SK-N-SH (cell line): ENCODE measurements around the gene TRIP10. TPM values are rescaled to one million over a fixed set of nuclear protein-coding genes. Genes with fewer than 3 reads are reported as not detected.

Experiments
- CTCF ChIA-PET: fragments of 300-600, 350-600 bp; formaldehyde crosslinking; extraction: SDS; loops from one replicate; lab custom pipeline; 2021; lab: Yijun Ruan, JAX
- POLR2A ChIA-PET: fragments of 350-600 bp; sonication (Branson Sonifier 250); formaldehyde crosslinking; extraction: SDS; loops from one replicate; lab custom pipeline; 2020; ENCODE audit warnings: antibody characterized with exemption, inconsistent platforms; lab: Yijun Ruan, JAX
- DNase-seq: peaks from one replicate; pipeline ENCODE4 v3.0.0; 2012
- H2AFZ ChIP-seq: fragments of 200-600 bp; sonication (generic); 2 replicates; pipeline ENCODE4 v1.8.1; 2016; ENCODE audit warnings: antibody characterized with exemption, mild to moderate bottlenecking, low read depth
- H3F3A ChIP-seq: fragments of 200-600 bp; sonication (generic); replicated peaks from 2 replicates; pipeline ENCODE3; 2016; ENCODE audit warnings: antibody characterized with exemption, mild to moderate bottlenecking; ENCODE audit not compliant: insufficient read depth
- H3K27ac ChIP-seq, 2 experiments: fragments of 200-500 bp in 1 of 2; fragments of 200-600 bp in 1 of 2; sonication (Bioruptor generic) in 1 of 2; sonication (generic), shearing (Covaris generic) in 1 of 2; 2 replicates each; pipeline versions ENCODE4 v1.5.1 to v1.6.1; 2014 to 2016; ENCODE audit warnings: low read depth in 2 of 2, inconsistent platforms in 1 of 2, low read length in 1 of 2, mild to moderate bottlenecking in 1 of 2, mixed read lengths in 1 of 2
- H3K27me3 ChIP-seq: fragments of 200-600 bp; sonication (generic), shearing (Covaris generic); 2 replicates; pipeline ENCODE4 v1.6.1; 2016; ENCODE audit warnings: mixed run types; ENCODE audit not compliant: insufficient read depth
- H3K36me3 ChIP-seq, 2 experiments: fragments of 200-500 bp in 1 of 2; fragments of 200-600 bp in 1 of 2; sonication (Bioruptor generic) in 1 of 2; sonication (generic) in 1 of 2; replicated peaks in 1 of 2; 2 replicates each; pipeline versions ENCODE3 to v1.5.1; 2014 to 2016; ENCODE audit warnings: low read length in 1 of 2, mild to moderate bottlenecking in 1 of 2; ENCODE audit not compliant: insufficient read depth in 2 of 2, control insufficient read depth in 1 of 2
- H3K4me1 ChIP-seq, 2 experiments: fragments of 200-500 bp in 1 of 2; fragments of 200-600 bp in 1 of 2; sonication (Bioruptor generic) in 1 of 2; sonication (generic), shearing (Covaris generic) in 1 of 2; 2 replicates each; pipeline versions ENCODE4 v1.5.1 to v1.6.1; 2014 to 2016; ENCODE audit warnings: low read depth in 1 of 2, low read length in 1 of 2, mixed run types in 1 of 2; ENCODE audit not compliant: insufficient read depth in 2 of 2, control insufficient read depth in 1 of 2
- H3K4me2 ChIP-seq: fragments of 200-600 bp; sonication (generic), shearing (Covaris generic); 2 replicates; pipeline ENCODE4 v1.6.1; 2017; ENCODE audit warnings: mixed run types
- H3K4me3 ChIP-seq, 2 experiments: fragments of 200-500 bp in 1 of 2; fragments of 200-600 bp in 1 of 2; sonication (Bioruptor generic) in 1 of 2; sonication (generic), shearing (Covaris generic) in 1 of 2; 2 replicates each; pipeline versions ENCODE4 v1.5.1 to v1.8.1; 2014 to 2016; ENCODE audit warnings: low read depth in 2 of 2, inconsistent platforms in 1 of 2, low read length in 1 of 2, mild to moderate bottlenecking in 1 of 2, mixed read lengths in 1 of 2, moderate library complexity in 1 of 2
- H3K79me2 ChIP-seq: fragments of 200-600 bp; sonication (generic); 2 replicates; pipeline ENCODE4 v1.8.1; 2017; ENCODE audit warnings: mild to moderate bottlenecking; ENCODE audit not compliant: insufficient read depth
- H3K9ac ChIP-seq: fragments of 200-600 bp; sonication (generic); 2 replicates; pipeline ENCODE4 v1.6.1; 2017; ENCODE audit warnings: mixed run types
- H3K9me2 ChIP-seq: fragments of 200-600 bp; sonication (generic); 2 replicates; pipeline ENCODE4 v1.6.1; 2017; ENCODE audit warnings: mixed run types
- H3K9me3 ChIP-seq: fragments of 200-600 bp; sonication (generic); 2 replicates; pipeline ENCODE4 v1.6.1; 2017; ENCODE audit warnings: mixed run types, mild to moderate bottlenecking, moderate library complexity
- H4K20me1 ChIP-seq: fragments of 200-600 bp; sonication (generic); 2 replicates; pipeline ENCODE4 v1.6.1; 2017; ENCODE audit warnings: mild to moderate bottlenecking, mixed run types; ENCODE audit not compliant: insufficient read depth
- CHD2 ChIP-seq: fragments of 150-350 bp; IDR thresholded peaks from 2 replicates; pipeline ENCODE4 v1.6.1; 2018; ENCODE audit warnings: low read length; ENCODE audit not compliant: partially characterized antibody
- EP300 ChIP-seq, 2 experiments: IDR thresholded peaks; 2 replicates each; pipeline versions ENCODE4 v1.4.0 to v1.6.1; 2012; ENCODE audit warnings: borderline replicate concordance in 1 of 2, low read depth in 1 of 2, low read length in 1 of 2
- FOSL2 ChIP-seq: IDR thresholded peaks from 2 replicates; pipeline ENCODE4 v1.4.0; 2012; ENCODE audit warnings: low read depth, mild to moderate bottlenecking, moderate library complexity, borderline replicate concordance
- FOXM1 ChIP-seq: IDR thresholded peaks from 2 replicates; pipeline ENCODE4 v1.4.0; 2012; ENCODE audit warnings: low read depth, mild to moderate bottlenecking
- GABPA ChIP-seq: IDR thresholded peaks from 2 replicates; pipeline ENCODE4 v1.4.0; 2012; ENCODE audit warnings: low read depth, mild to moderate bottlenecking
- GATA2 ChIP-seq: sonication (generic); formaldehyde crosslinking; IDR thresholded peaks from 2 replicates; pipeline ENCODE4 v1.5.0; 2020; ENCODE audit warnings: mild to moderate bottlenecking, missing genetic modification reagents
- MXI1 ChIP-seq: IDR thresholded peaks from 2 replicates; pipeline ENCODE4 v1.6.1; 2012; ENCODE audit warnings: mild to moderate bottlenecking, low read depth, low read length, improper control_type of control experiment
- NFIC ChIP-seq: IDR thresholded peaks from 2 replicates; pipeline ENCODE4 v1.4.0; 2012; ENCODE audit warnings: borderline replicate concordance
- NRF1 ChIP-seq: IDR thresholded peaks from 2 replicates; pipeline ENCODE4 v1.6.1; 2012; ENCODE audit warnings: low read depth, mild to moderate bottlenecking, low read length
- POLR2AphosphoS5 ChIP-seq: IDR thresholded peaks from 2 replicates; pipeline ENCODE4 v1.6.1; 2012; ENCODE audit warnings: low read depth, low read length
- RFX5 ChIP-seq: IDR thresholded peaks from 2 replicates; pipeline ENCODE4 v1.6.1; 2012; ENCODE audit warnings: mild to moderate bottlenecking, improper control_type of control experiment, low read length
- SIN3A ChIP-seq: IDR thresholded peaks from 2 replicates; pipeline ENCODE4 v1.6.1; 2012; ENCODE audit warnings: low read depth, mild to moderate bottlenecking, low read length, moderate library complexity, borderline replicate concordance
- TAF1 ChIP-seq: IDR thresholded peaks from 2 replicates; pipeline ENCODE4 v1.6.1; 2012; ENCODE audit warnings: low read depth, mild to moderate bottlenecking, low read length, moderate library complexity, borderline replicate concordance
- TCF12 ChIP-seq: IDR thresholded peaks from 2 replicates; pipeline ENCODE4 v1.4.0; 2012
- WGBS: methylation state at CpG from one replicate; pipeline ENCODE4 v1.1.6; 2017; ENCODE audit warnings: low lambda C conversion rate; 5-methylcytosine and 5-hydroxymethylcytosine counted together
- polyA plus RNA-seq, 3 experiments: library from polyadenylated mRNA; depleted of rRNA; stranded (reverse); fragments of >200 nt; gene quantifications; 2 replicates each; pipeline ENCODE4 v1.2.3, GENCODE V29; 2012
- TF ChIP-seq, protein P1 (sequence below): IDR thresholded peaks from 2 replicates; pipeline ENCODE4; 2012
- TF ChIP-seq, protein P2 (sequence below): fragments of 150-350 bp; IDR thresholded peaks from 2 replicates; pipeline ENCODE4 v1.6.1; 2017; ENCODE audit warnings: antibody characterized with exemption, low read length, low read depth, borderline replicate concordance
- TF ChIP-seq, protein P3 (sequence below): IDR thresholded peaks from 2 replicates; pipeline ENCODE4 v1.4.0; 2012; ENCODE audit warnings: low read depth, borderline replicate concordance
- TF ChIP-seq, protein P4 (sequence below): IDR thresholded peaks from 2 replicates; pipeline ENCODE4 v1.4.0; 2012; ENCODE audit warnings: low read depth
- TF ChIP-seq, protein P5 (sequence below): IDR thresholded peaks from 2 replicates; pipeline ENCODE4 v1.4.0; 2012; ENCODE audit warnings: low read depth, borderline replicate concordance
- TF ChIP-seq, protein P6 (sequence below): fragments of 200-600 bp; sonication (generic); IDR thresholded peaks from 2 replicates; pipeline ENCODE4 v1.6.1; 2017; ENCODE audit warnings: antibody characterized with exemption, mild to moderate bottlenecking, moderate library complexity

Gene TRIP10
- polyA plus RNA-seq, 1 of the 3 experiments (the other 2 are of a cell fraction) = 42.9 TPM

DNA sequence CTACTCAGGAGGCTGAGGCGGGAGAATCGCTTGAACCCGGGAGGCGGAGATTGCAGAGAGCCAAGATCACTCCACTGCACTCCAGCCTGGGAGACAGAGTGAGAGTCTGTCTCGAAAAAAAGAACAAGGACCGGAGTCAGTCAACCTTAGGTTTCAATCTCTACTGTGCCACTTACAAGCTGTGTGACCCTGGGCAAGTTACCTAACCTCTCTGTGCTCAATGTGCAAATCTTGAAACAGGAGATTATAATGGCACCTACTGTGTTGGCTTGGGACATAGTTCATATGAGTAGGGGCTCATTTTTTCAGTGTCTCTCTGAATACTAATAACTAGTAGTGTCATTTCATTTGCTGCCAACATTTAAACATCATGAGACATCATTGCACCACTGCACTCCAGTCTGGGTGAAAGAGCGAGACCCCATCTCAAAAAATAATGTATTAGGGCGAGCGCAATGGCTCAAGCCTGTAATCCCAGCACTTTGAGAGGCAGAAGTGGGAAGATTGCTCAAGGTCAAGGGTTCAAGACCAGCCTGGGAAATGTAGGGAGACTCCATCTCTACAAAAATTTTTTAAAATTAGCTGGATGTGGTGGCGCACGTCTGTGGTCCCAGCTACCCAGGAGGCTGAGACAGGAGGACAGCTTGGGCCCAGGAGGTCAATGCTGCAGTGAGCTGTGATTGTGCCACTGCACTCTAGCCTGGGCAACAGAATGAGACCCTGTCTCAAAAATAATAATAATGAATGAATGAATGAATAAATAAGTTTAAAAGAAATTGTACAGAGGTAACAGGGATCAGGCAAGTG lies 24.5 kb upstream of the TRIP10 start:
- 54% methylated on average over 11 of the region's 11 CpGs for WGBS
- no peaks in the 10 kb centered on the region for H4K20me1 ChIP-seq
- peaks cover 6% of the 10 kb centered on the region for H3F3A ChIP-seq
- DNase-seq = no peak
- H3K79me2 ChIP-seq = no peaks in the 10 kb centered on the region
- H3K4me3 ChIP-seq = no peak overlapping the region
- CTCF ChIA-PET = interaction anchor here (0.7 to 1.1 kb wide), 3 partner anchors 10 to 779 kb away, joined by 3 read pairs; no protein-coding TSS in a partner anchor
- no peaks in the 10 kb centered on the region for H3K4me1 ChIP-seq
- no peak overlapping the region for H3K4me2 ChIP-seq
- H2AFZ ChIP-seq = no peak overlapping the region
- no peak overlapping the region for H3K9ac ChIP-seq
- no peaks in the 10 kb centered on the region for H3K9me2 ChIP-seq
- peaks cover 24% of the 10 kb centered on the region for H3K27me3 ChIP-seq
- H3K36me3 ChIP-seq = no peaks in the 10 kb centered on the region
- POLR2A ChIA-PET = no interaction called here
- no peaks in the 10 kb centered on the region for H3K9me3 ChIP-seq
- TF ChIP-seq, protein P1, sequence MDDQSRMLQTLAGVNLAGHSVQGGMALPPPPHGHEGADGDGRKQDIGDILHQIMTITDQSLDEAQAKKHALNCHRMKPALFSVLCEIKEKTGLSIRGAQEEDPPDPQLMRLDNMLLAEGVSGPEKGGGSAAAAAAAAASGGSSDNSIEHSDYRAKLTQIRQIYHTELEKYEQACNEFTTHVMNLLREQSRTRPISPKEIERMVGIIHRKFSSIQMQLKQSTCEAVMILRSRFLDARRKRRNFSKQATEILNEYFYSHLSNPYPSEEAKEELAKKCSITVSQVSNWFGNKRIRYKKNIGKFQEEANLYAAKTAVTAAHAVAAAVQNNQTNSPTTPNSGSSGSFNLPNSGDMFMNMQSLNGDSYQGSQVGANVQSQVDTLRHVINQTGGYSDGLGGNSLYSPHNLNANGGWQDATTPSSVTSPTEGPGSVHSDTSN = no peak
- TF ChIP-seq, protein P2, sequence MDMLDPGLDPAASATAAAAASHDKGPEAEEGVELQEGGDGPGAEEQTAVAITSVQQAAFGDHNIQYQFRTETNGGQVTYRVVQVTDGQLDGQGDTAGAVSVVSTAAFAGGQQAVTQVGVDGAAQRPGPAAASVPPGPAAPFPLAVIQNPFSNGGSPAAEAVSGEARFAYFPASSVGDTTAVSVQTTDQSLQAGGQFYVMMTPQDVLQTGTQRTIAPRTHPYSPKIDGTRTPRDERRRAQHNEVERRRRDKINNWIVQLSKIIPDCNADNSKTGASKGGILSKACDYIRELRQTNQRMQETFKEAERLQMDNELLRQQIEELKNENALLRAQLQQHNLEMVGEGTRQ = no peak
- no peak for TF ChIP-seq TCF12
- no peak for TF ChIP-seq FOXM1
- TF ChIP-seq GATA2 (CRISPR knock-in tag) = no peak
- no peak for TF ChIP-seq POLR2AphosphoS5
- no peak for TF ChIP-seq RFX5
- no peak for TF ChIP-seq FOSL2
- TF ChIP-seq SIN3A = no peak
- no peak for TF ChIP-seq MXI1
- no peak for TF ChIP-seq EP300 (IDR thresholded peaks at IDR 0.05; ENCODE audit: borderline replicate concordance in 1 of 2, low read depth in 1 of 2, low read length in 1 of 2)
- TF ChIP-seq, protein P3, sequence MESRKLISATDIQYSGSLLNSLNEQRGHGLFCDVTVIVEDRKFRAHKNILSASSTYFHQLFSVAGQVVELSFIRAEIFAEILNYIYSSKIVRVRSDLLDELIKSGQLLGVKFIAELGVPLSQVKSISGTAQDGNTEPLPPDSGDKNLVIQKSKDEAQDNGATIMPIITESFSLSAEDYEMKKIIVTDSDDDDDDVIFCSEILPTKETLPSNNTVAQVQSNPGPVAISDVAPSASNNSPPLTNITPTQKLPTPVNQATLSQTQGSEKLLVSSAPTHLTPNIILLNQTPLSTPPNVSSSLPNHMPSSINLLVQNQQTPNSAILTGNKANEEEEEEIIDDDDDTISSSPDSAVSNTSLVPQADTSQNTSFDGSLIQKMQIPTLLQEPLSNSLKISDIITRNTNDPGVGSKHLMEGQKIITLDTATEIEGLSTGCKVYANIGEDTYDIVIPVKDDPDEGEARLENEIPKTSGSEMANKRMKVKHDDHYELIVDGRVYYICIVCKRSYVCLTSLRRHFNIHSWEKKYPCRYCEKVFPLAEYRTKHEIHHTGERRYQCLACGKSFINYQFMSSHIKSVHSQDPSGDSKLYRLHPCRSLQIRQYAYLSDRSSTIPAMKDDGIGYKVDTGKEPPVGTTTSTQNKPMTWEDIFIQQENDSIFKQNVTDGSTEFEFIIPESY = no peak
- TF ChIP-seq GABPA = no peak
- TF ChIP-seq, protein P4, sequence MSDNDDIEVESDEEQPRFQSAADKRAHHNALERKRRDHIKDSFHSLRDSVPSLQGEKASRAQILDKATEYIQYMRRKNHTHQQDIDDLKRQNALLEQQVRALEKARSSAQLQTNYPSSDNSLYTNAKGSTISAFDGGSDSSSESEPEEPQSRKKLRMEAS = no peak
- TF ChIP-seq NFIC = no peak
- TF ChIP-seq, protein P5, sequence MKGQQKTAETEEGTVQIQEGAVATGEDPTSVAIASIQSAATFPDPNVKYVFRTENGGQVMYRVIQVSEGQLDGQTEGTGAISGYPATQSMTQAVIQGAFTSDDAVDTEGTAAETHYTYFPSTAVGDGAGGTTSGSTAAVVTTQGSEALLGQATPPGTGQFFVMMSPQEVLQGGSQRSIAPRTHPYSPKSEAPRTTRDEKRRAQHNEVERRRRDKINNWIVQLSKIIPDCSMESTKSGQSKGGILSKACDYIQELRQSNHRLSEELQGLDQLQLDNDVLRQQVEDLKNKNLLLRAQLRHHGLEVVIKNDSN = no peak
- TF ChIP-seq CHD2 = no peak
- no peak for TF ChIP-seq NRF1
- TF ChIP-seq, protein P6, sequence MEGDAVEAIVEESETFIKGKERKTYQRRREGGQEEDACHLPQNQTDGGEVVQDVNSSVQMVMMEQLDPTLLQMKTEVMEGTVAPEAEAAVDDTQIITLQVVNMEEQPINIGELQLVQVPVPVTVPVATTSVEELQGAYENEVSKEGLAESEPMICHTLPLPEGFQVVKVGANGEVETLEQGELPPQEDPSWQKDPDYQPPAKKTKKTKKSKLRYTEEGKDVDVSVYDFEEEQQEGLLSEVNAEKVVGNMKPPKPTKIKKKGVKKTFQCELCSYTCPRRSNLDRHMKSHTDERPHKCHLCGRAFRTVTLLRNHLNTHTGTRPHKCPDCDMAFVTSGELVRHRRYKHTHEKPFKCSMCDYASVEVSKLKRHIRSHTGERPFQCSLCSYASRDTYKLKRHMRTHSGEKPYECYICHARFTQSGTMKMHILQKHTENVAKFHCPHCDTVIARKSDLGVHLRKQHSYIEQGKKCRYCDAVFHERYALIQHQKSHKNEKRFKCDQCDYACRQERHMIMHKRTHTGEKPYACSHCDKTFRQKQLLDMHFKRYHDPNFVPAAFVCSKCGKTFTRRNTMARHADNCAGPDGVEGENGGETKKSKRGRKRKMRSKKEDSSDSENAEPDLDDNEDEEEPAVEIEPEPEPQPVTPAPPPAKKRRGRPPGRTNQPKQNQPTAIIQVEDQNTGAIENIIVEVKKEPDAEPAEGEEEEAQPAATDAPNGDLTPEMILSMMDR = no peak
- no peak for TF ChIP-seq TAF1
- no peak overlapping the region for H3K27ac ChIP-seq
